ENCODE results near the gene GABRR3.

GABRR3 gene

GRCh38 chr3:97988784-97989568 is 46.1 kb downstream of the GABRR3 start:
- DNase-seq = no peak

- no peak for DNase-seq
Observed at GRCh38 chr3:97987306-97987705, 47.8 kb downstream of the GABRR3 start.

GRCh38 chr3:97983933-97984491 is 51.1 kb downstream of the GABRR3 start:
- no peak for DNase-seq

GRCh38 chr3:97981886-97982285 is 53.2 kb downstream of the GABRR3 start:
- no peak for DNase-seq

- DNase-seq = no peak
Observed at GRCh38 chr3:97979610-97980009, 55.5 kb downstream of the GABRR3 start.

- no peak for DNase-seq
Observed at GRCh38 chr3:97975466-97975865, 59.6 kb downstream of the GABRR3 start.

- no peak for DNase-seq
Observed at GRCh38 chr3:97974996-97975395, 60.1 kb downstream of the GABRR3 start.

GRCh38 chr3:97972976-97973375 is 62.1 kb downstream of the GABRR3 start:
- no peak for DNase-seq

GRCh38 chr3:97971679-97972567 is 63.2 kb downstream of the GABRR3 start, which contains the start of gene RIOX2:
Gene RIOX2, minus strand, starts transcription at chr3:97972431. Its CDS starts 4,838 bp downstream, at chr3:97967593.
- peak; percentile 56 for DNase-seq

GRCh38 chr3:97970956-97971620 is 64.0 kb downstream of the GABRR3 start:
- DNase-seq = no peak

GRCh38 chr3:97970156-97970555 is 65.0 kb downstream of the GABRR3 start:
- no peak for DNase-seq

- DNase-seq = no peak
Observed at GRCh38 chr3:97969541-97969940, 65.6 kb downstream of the GABRR3 start.

GRCh38 chr3:97968376-97968775 is 66.7 kb downstream of the GABRR3 start:
- no peak for DNase-seq

GRCh38 chr3:97967966-97968365 is 67.1 kb downstream of the GABRR3 start:
- DNase-seq = no peak

GRCh38 chr3:97960993-97961766 is 73.9 kb downstream of the GABRR3 start:
- DNase-seq = no peak

- DNase-seq = no peak
Observed at GRCh38 chr3:97960551-97960950, 74.6 kb downstream of the GABRR3 start.

- no peak for DNase-seq
Observed at GRCh38 chr3:97959872-97960271, 75.2 kb downstream of the GABRR3 start.

GRCh38 chr3:97958796-97959195 is 76.3 kb downstream of the GABRR3 start:
- no peak for DNase-seq

GRCh38 chr3:97958396-97958795 is 76.7 kb downstream of the GABRR3 start:
- peak; percentile 30 for DNase-seq

GRCh38 chr3:97957617-97958311 is 77.4 kb downstream of the GABRR3 start:
- peak; percentile 3 for DNase-seq

- DNase-seq = no peak
Observed at GRCh38 chr3:97956051-97956450, 79.1 kb downstream of the GABRR3 start.

Data from T1000 (cell line).